Fibroblast of the aortic adventitia (primary cell): ENCODE data around the gene USF3. TPM values are rescaled to one million over a fixed set of nuclear protein-coding genes. Genes with fewer than 3 reads are reported as not detected.
"Not testable (repeated sequence)": the region's sequence is repeated elsewhere in the genome, so short reads cannot be mapped to it uniquely, and the experiment has no call there.

Experiments used
- DNase-seq: peaks from one replicate; pipeline ENCODE4 v3.0.0-alpha.2; 2010; ENCODE audit warnings: low read depth
- H3K4me3 ChIP-seq: 2 replicates; pipeline ENCODE4 v1.5.1; 2011; ENCODE audit warnings: low read depth, mild to moderate bottlenecking, control low read depth, low read length, moderate library complexity
- total RNA-seq: library from RNA; depleted of rRNA; stranded (reverse); fragments of >200 nt; gene quantifications from 2 replicates; pipeline ENCODE4 v1.2.3, GENCODE V29; 2012; ENCODE audit warnings: low replicate concordance
- TF ChIP-seq, protein P1 (sequence below): IDR thresholded peaks from 2 replicates; pipeline ENCODE4 v1.5.1; 2011; ENCODE audit warnings: mild to moderate bottlenecking, low read length, control low read depth, inconsistent platforms; ENCODE audit not compliant: insufficient read depth

The USF3 gene
- total RNA-seq, 1 donor = 12.9 TPM

DNA sequence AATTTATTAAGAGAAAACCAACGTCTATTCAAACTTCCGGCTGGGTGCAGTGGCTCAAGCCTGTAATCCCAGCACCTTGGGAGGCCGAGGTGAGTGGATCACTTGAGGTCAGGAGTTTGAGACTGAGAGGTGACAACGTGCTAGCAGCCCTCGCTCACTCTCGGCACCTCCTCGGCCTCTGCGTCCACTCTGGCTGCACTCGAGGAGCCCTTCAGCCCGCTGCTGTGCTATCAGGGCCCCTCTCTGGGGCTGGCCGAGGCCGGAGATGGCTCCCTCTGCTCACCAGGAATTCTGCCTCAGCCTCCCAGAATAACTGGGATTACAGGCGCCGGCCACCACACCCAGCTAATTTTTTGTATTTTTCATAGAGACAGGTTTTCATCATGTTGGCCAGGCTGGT is 58.7 kb downstream of the USF3 start:
- no peak for DNase-seq
- no peak overlapping the region for H3K4me3 ChIP-seq
- TF ChIP-seq, protein P1, sequence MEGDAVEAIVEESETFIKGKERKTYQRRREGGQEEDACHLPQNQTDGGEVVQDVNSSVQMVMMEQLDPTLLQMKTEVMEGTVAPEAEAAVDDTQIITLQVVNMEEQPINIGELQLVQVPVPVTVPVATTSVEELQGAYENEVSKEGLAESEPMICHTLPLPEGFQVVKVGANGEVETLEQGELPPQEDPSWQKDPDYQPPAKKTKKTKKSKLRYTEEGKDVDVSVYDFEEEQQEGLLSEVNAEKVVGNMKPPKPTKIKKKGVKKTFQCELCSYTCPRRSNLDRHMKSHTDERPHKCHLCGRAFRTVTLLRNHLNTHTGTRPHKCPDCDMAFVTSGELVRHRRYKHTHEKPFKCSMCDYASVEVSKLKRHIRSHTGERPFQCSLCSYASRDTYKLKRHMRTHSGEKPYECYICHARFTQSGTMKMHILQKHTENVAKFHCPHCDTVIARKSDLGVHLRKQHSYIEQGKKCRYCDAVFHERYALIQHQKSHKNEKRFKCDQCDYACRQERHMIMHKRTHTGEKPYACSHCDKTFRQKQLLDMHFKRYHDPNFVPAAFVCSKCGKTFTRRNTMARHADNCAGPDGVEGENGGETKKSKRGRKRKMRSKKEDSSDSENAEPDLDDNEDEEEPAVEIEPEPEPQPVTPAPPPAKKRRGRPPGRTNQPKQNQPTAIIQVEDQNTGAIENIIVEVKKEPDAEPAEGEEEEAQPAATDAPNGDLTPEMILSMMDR = no peak

DNA sequence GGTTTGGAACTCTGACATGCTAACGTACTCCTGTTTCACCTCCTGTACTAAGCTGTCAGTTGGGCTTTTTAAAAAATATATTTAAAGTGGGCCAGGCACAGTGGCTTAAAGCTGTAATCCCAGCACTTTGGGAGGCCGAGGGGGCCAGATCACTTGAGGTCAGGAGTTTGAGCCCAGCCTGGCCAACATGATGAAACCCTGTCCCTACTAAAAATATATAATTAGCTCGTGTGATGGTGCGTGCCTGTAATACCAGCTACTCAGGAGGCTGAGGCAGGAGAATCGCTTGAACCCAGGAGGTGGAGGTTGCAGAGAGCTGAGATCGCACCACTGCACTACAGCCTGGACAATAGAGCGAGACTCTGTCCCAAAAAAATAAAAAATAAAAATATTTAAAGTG is 60.4 kb downstream of the USF3 start:
- not testable (repeated sequence) for H3K4me3 ChIP-seq

DNA sequence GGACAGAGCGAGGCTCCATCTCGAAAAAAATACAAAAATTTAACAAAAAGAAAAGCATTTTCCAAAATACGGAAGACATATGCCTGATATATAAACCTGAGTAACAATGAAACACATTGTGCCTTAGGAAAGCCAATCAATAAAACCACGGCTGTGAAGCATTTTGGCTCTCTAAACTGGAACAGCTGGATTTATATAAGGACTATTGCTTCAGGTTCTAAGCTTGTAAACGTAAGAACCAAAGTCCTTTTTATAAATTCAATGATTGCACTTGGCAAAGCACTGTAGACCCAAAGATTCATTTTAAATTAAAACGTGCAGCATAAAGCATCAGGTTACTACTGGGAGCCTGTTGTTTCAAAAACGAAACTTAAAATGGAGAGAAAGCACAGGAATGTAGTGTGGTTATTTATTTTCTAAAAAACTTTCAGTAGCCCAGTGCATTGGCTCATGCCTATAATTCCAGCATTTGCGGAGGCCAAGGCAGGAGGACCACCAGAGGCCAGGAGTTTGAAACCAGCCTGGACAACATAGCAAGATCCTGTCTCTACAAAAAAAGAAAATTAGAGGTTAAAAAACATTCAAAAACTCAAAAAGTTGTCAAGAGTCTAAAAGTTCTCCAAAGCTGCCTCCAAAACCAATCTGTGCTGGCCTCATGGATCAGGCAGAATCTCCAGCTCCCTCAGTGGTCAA is 61.5 kb downstream of the USF3 start:
- DNase-seq = no peak
- no peak overlapping the region for H3K4me3 ChIP-seq
- TF ChIP-seq, protein P1 = no peak

More for the DNA sequence above, 60.4 kb downstream of the USF3 start:
- DNase-seq = not testable (repeated sequence)

DNA sequence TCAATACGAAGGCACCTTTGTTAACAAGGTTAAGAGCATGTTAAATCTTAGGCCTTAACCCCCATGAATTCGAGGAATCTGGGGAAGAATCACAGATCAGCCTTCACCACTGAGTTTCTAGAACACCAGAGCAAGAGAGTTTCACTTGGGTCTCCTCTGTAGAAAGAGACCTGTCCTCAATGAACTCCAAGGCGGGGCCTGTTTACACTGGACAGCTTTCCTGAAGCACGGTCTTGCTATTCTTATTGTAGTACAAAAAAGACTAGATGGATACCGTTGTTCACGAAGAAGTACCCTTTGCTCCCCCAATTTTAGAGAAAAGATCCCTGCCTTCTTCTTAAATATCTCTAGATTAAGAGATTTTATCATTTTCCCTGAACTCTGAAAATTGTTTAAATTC is 64.9 kb downstream of the USF3 start:
- no peak for DNase-seq
- H3K4me3 ChIP-seq = no peak overlapping the region
- TF ChIP-seq, protein P1 = no peak

DNA sequence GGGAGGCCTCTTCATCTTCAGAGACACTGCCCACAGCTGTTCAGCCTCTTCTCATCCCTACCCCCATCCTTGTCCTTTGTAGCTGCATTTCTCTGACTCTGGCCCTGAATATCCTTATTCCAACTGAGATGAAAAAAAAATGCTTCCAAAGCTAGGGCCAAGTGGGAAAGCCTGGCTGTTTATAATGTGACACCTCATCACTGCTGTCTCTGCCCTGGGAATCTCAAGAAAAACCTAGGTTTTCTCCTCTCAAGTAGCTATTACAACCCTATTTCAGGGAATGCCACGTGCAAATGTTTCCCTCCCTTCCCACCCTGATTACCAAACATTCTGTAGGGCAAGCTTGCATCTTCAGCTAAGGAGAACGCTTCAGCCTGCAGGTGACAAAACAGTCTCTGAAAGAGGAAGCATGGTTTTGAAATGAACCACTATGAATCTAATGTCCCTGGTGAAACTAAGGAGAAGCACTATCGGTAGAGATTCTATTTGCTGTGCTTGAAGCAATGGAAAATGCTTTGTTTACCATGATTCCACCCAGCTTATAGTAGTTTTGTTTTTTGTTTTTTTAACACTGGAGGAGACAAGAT is 65.4 kb downstream of the USF3 start:
- H3K4me3 ChIP-seq = no peak overlapping the region
- DNase-seq = no peak
- TF ChIP-seq, protein P1 = no peak

DNA sequence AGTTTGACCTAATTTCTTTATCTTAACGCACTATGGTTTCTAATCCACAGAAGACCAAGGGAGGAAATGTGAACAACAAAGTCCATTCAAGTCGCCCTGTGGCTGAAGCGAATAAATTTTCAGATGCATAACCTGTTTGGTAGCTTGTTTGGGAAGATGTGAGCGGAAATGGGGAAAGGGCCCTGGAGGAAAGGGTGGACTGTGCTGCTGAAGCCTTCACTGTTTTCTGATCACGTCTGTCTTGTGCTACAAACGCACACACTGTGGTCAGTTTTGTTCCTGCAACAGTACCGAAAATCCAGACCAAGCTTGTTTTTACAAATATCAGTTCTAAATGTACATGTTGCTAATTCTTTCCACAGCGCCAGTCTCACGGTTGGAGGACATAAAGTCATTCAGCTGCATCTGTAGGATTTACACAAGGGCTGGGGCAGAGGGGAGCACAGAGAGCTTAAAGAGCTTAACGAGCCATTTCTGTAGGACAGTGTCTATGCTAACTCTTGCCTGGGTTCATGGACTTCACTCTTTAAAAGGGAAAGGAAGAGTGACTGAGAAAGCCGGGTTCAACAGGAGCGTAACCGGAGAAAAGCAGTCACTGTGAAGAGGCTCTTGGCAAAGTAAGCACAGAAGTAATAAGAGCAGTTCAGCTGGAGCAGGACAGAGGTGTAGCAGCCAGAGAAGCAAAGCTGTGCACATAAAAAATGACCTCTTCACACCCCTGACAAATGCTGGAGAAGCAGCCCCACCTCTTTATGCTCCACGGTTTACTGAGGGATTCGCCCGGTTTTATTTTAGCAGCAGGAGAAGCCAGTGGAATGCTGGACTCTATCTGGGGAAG is 66.6 kb downstream of the USF3 start:
- TF ChIP-seq, protein P1 = no peak
- no peak for DNase-seq
- no peak overlapping the region for H3K4me3 ChIP-seq

DNA sequence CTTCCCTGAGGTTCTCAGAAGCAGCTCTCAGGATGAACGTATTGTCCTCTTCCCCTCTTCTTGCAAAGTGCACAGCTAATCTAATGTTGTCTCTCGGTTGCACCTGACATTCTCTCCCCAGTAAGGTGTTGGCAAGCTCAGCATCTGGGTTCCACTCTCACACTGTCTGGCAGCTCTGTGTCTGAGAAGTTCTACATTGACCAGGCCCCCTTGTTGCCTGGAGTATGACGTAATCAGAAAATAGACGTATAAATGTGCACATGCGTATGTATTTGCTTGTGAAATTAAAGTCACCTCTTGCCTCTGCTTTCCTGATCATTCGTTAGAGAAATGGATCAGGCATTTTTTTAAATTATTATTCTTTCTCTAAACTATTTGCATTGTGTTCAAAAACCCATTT is 67.7 kb downstream of the USF3 start:
- no peak for DNase-seq
- TF ChIP-seq, protein P1 = no peak
- H3K4me3 ChIP-seq = no peak overlapping the region
